Measurements from ENCODE around the gene MESP2. TPM values are rescaled to one million over a fixed set of nuclear protein-coding genes. Genes with fewer than 3 reads are reported as not detected.

MESP2 gene
- total and polyA plus RNA-seq, 9 of the 15 experiments (the other 6 are each of a cell fraction or from before 2014, with no cell fraction given) = 0.08 to 0.82 (median 0.37) TPM

GRCh38 chr15:89781891-89782618 is 5.9 kb downstream of the MESP2 start (continued):
- TF ChIP-seq ZHX1 (conservative IDR thresholded peaks at IDR 0.05; ENCODE audit: low read length) = no peak
- no peak for TF ChIP-seq ZNF217 (CRISPR knock-in tag; IDR thresholded peaks at IDR 0.05)
- TF ChIP-seq ZKSCAN3 (CRISPR knock-in tag; IDR thresholded peaks at IDR 0.05) = peak; percentile 73; the same call in 1 of the 2 replicates
- TF ChIP-seq ZNF134 (CRISPR knock-in tag; conservative IDR thresholded peaks at IDR 0.05) = peak; percentile 91
- TF ChIP-seq E2F3 (CRISPR knock-in tag; IDR thresholded peaks at IDR 0.05) = peak; percentile 99
- TF ChIP-seq ZNF318 (IDR thresholded peaks at IDR 0.05; ENCODE audit: borderline replicate concordance in 1 of 2, low read depth in 1 of 2) = 0 out of 4 replicates have a peak, but pooled peaks of 1 of the 2 experiments have one; percentile 21
- TF ChIP-seq HMGN3 (IDR thresholded peaks at IDR 0.05; ENCODE audit: borderline replicate concordance, extremely low read depth, insufficient read length, low read depth, low read length) = no peak
- TF ChIP-seq HES1 (IDR thresholded peaks at IDR 0.05; ENCODE audit: low read depth) = no peak
- peak; percentile 99 for TF ChIP-seq IRF9 (tag; IDR thresholded peaks at IDR 0.05)
- peak; percentile 97 for TF ChIP-seq ZNF133 (CRISPR knock-in tag; IDR thresholded peaks at IDR 0.05)
- TF ChIP-seq GMEB1 (CRISPR knock-in tag; IDR thresholded peaks at IDR 0.05) = peak; percentile 79
- TF ChIP-seq NCOA4 (IDR thresholded peaks at IDR 0.05; ENCODE audit: partially characterized antibody) = no peak
